ENCODE measurements around the gene ACBD6.

Gene ACBD6

GRCh38 chr1:180525715-180526039 is 23.3 kb upstream of the ACBD6 start:
- no peak for DNase-seq (ENCODE audit: low read depth)

GRCh38 chr1:180524915-180525714 is 22.7 kb upstream of the ACBD6 start:
- DNase-seq (ENCODE audit: low read depth): no peak

GRCh38 chr1:180524160-180524914 is 22.0 kb upstream of the ACBD6 start:
- DNase-seq (ENCODE audit: low read depth): no peak

GRCh38 chr1:180522213-180522515 is 19.8 kb upstream of the ACBD6 start:
- DNase-seq (ENCODE audit: low read depth): no peak

- DNase-seq (ENCODE audit: low read depth): no peak
Measured at GRCh38 chr1:180521474-180522212, 19.3 kb upstream of the ACBD6 start.

GRCh38 chr1:180519846-180520245 is 17.5 kb upstream of the ACBD6 start:
- no peak for DNase-seq (ENCODE audit: low read depth)

GRCh38 chr1:180515857-180516388 is 13.5 kb upstream of the ACBD6 start:
- no peak for DNase-seq (ENCODE audit: low read depth)

GRCh38 chr1:180515364-180515763 is 13.0 kb upstream of the ACBD6 start:
- no peak for DNase-seq (ENCODE audit: low read depth)

- DNase-seq (ENCODE audit: low read depth): no peak
Measured at GRCh38 chr1:180513531-180513930, 11.2 kb upstream of the ACBD6 start.

- no peak for DNase-seq (ENCODE audit: low read depth)
Measured at GRCh38 chr1:180510882-180511281, 8.5 kb upstream of the ACBD6 start.

GRCh38 chr1:180508725-180509097 is 6.3 kb upstream of the ACBD6 start:
- no peak for DNase-seq (ENCODE audit: low read depth)

GRCh38 chr1:180507795-180508724 is 5.7 kb upstream of the ACBD6 start:
- DNase-seq (ENCODE audit: low read depth): no peak

GRCh38 chr1:180505732-180506335 is 3.5 kb upstream of the ACBD6 start:
- no peak for DNase-seq (ENCODE audit: low read depth)

GRCh38 chr1:180504186-180504585 is 1.8 kb upstream of the ACBD6 start:
- DNase-seq (ENCODE audit: low read depth): no peak

- DNase-seq (ENCODE audit: low read depth): no peak
Measured at GRCh38 chr1:180503280-180503862, 994 bp upstream of the ACBD6 start.

- DNase-seq (ENCODE audit: low read depth): no peak
Measured at GRCh38 chr1:180501865-180502360, 464 bp downstream of the ACBD6 start.

GRCh38 chr1:180500689-180501088 is 1.7 kb downstream of the ACBD6 start:
- DNase-seq (ENCODE audit: low read depth): no peak

- no peak for DNase-seq (ENCODE audit: low read depth)
Measured at GRCh38 chr1:180498594-180498993, 3.8 kb downstream of the ACBD6 start.

GRCh38 chr1:180497826-180498225 is 4.6 kb downstream of the ACBD6 start:
- no peak for DNase-seq (ENCODE audit: low read depth)

GRCh38 chr1:180494370-180494769 is 8.0 kb downstream of the ACBD6 start:
- DNase-seq (ENCODE audit: low read depth): no peak

- DNase-seq (ENCODE audit: low read depth): no peak
Measured at GRCh38 chr1:180489976-180490375, 12.4 kb downstream of the ACBD6 start.
